ENCODE data around the gene RFXAP. TPM values are rescaled to one million over a fixed set of nuclear protein-coding genes. Genes with fewer than 3 reads are reported as not detected.
A peak's percentile ranks its signal among the peaks of the same experiment; 100 is the strongest.

Gene RFXAP
- total RNA-seq, 1 donor, result 3.7 TPM

DNA sequence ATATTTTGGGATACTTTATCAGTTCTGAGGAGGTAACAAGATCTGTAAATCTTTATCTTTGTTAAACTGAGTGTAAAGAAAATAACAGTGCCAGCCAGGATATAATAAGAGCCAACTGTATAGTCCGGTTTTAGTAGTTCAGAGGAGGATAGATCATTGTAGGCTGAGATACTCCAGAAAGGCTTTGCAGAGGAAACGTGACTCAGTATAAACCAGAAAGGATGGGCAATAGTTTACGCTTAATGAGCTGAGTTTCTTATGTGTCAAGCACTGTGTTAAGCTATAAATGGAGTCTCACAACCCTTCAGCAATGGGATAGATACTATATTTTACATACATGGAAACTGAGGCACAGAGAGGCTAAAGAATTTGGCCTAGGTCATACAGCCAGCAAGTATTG lies 3.8 kb downstream of the RFXAP start:
- peak; percentile 18 for DNase-seq (ENCODE audit: low read depth)
- no peak overlapping the region for H3K4me3 ChIP-seq (ENCODE audit: low read depth, low read length)
- TF ChIP-seq, protein P1, sequence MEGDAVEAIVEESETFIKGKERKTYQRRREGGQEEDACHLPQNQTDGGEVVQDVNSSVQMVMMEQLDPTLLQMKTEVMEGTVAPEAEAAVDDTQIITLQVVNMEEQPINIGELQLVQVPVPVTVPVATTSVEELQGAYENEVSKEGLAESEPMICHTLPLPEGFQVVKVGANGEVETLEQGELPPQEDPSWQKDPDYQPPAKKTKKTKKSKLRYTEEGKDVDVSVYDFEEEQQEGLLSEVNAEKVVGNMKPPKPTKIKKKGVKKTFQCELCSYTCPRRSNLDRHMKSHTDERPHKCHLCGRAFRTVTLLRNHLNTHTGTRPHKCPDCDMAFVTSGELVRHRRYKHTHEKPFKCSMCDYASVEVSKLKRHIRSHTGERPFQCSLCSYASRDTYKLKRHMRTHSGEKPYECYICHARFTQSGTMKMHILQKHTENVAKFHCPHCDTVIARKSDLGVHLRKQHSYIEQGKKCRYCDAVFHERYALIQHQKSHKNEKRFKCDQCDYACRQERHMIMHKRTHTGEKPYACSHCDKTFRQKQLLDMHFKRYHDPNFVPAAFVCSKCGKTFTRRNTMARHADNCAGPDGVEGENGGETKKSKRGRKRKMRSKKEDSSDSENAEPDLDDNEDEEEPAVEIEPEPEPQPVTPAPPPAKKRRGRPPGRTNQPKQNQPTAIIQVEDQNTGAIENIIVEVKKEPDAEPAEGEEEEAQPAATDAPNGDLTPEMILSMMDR (IDR thresholded peaks at IDR 0.05; ENCODE audit: insufficient read depth, low read length), result no peak

- H3K4me3 ChIP-seq (ENCODE audit: low read depth, low read length), result no peak overlapping the region
- no peak for DNase-seq (ENCODE audit: low read depth)
- TF ChIP-seq, protein P1 (IDR thresholded peaks at IDR 0.05; ENCODE audit: insufficient read depth, low read length), result no peak
These were observed 10.7 kb downstream of the RFXAP start for GRCh38 chr13:36829753-36830152.

DNA sequence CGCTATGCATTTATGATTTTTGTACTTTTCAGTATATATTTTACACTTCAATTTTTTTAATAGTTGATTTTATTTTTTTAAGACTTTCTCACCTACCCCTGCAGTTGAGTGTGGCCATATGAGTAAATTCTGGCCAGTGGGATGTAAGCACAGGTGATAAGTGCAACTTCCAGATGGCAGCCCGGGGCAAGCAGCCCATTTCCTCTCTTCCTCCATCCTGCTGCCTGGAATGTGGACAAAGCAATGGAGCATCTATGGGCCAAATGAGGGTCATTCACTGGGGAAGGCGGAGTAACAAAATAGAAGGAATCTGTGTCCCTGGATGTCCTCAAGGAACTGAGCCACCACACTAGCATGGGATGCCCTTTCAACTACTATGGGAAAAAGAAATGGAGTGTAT lies 12.3 kb downstream of the RFXAP start:
- TF ChIP-seq, protein P1 (IDR thresholded peaks at IDR 0.05; ENCODE audit: insufficient read depth, low read length), result no peak
- no peak for DNase-seq (ENCODE audit: low read depth)
- no peak overlapping the region for H3K4me3 ChIP-seq (ENCODE audit: low read depth, low read length)

GRCh38 chr13:36834299-36834698 lies 15.3 kb downstream of the RFXAP start:
- no peak for DNase-seq (ENCODE audit: low read depth)
- TF ChIP-seq, protein P1 (IDR thresholded peaks at IDR 0.05; ENCODE audit: insufficient read depth, low read length), result no peak

GRCh38 chr13:36837354-36838092 lies 18.5 kb downstream of the RFXAP start:
- DNase-seq (ENCODE audit: low read depth), result no peak
- no peak overlapping the region for H3K4me3 ChIP-seq (ENCODE audit: low read depth, low read length)
- TF ChIP-seq, protein P1 (IDR thresholded peaks at IDR 0.05; ENCODE audit: insufficient read depth, low read length), result no peak

More at GRCh38 chr13:36834299-36834698, 15.3 kb downstream of the RFXAP start:
- no peak overlapping the region for H3K4me3 ChIP-seq (ENCODE audit: low read depth, low read length)

DNA sequence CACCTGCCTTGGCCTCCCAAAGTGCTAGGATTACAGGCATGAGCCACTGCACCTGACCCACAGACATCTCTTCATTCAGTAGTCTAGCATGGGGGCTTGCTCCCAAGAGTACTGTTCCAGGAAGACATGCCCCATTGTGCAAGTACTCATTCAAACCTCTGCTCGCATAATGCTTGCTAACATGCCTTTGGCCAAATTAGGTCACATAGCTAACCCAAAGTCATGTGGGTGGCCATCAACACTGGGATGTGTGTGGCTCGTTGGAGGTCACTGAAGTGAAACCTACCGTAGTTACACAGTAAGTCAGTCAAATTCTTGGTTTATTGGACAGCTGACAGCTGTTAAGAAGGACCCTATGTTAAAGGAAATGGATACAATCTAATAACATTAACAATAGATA lies 20.3 kb downstream of the RFXAP start:
- DNase-seq (ENCODE audit: low read depth), result no peak
- H3K4me3 ChIP-seq (ENCODE audit: low read depth, low read length), result no peak overlapping the region
- TF ChIP-seq, protein P1 (IDR thresholded peaks at IDR 0.05; ENCODE audit: insufficient read depth, low read length), result no peak

GRCh38 chr13:36839981-36840380 lies 21.0 kb downstream of the RFXAP start:
- TF ChIP-seq, protein P1 (IDR thresholded peaks at IDR 0.05; ENCODE audit: insufficient read depth, low read length), result no peak

More at GRCh38 chr13:36839981-36840380, 21.0 kb downstream of the RFXAP start:
- H3K4me3 ChIP-seq (ENCODE audit: low read depth, low read length), result no peak overlapping the region
- DNase-seq (ENCODE audit: low read depth), result no peak
